ENCODE data around the gene GGA2. TPM values are rescaled to one million over a fixed set of nuclear protein-coding genes. Genes with fewer than 3 reads are reported as not detected.
"Not testable (repeated sequence)": the region's sequence is repeated elsewhere in the genome, so short reads cannot be mapped to it uniquely, and the experiment has no call there.

Gene GGA2
- total RNA-seq, 1 experiment from 2014 or later: 43.6 TPM

DNA sequence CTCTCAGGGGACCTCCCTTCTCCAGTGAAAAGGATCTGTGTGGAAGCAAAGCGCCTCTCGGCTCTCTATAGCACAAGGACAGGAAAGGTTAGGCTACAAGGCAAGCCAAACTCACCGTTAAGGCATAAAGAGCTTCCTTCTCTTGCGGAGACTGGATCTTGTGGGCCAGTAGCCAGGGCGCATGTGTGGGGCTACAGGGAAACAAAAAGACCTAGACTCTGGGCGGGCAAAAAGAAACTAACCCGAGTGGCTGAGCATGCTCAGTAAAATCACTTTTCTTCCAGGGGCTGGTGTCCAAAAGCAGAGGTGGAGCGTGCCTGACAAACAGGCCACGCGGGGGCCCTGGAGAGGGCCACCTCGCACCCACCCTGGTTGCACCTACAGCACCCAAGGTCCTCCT lies 16.1 kb downstream of the GGA2 start:
- in situ Hi-C loops (cut with HindIII; ENCODE audit: low pct_unique_long_range_greater_than_20kb, low sequenced_read_pairs): no loop called here
- no peak for DNase-seq (ENCODE audit: low read depth, low spot score)

DNA sequence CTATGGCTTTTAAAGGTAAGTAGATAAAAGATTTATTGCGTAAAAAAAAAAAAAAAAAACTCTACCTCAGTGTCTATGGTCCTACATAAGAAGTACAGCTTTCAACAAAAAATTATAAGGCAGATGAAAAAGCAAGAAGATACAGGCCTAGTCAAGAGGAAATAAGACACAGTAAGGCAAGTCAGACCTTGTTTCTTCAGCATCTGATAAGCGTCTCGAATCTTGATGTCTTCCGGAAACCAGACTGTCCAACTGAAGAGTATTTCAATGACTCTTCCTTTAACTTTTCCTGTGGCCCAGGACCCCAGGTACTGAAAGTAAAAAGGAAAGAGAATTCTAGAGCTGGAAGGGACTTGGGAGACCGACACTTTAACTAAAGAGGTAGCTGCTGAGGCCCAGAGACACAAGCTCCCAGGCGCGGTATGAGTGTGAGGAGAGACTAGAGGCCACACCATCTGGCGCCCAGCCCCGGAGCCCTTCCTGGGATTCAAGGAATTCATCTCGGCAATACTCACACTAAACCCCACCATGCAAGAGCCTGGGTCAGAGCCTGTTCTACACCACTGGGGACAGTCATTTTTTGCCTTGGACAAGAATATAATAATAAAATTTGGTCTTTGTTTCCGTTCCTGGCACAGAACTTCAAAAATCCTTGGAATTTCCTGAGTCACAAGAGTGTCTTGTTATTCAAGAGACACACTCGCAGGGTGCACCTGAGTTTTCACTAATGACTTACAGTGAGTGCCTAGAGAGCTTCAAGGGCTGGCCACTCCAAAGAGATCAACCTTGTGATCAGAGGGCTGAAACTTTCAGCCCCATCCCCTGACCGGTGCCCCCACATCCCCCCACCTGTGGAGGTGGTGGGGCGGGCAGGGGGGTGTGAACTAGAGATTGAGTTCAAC lies 18.6 kb downstream of the GGA2 start:
- DNase-seq (ENCODE audit: low read depth, low spot score): no peak
- in situ Hi-C loops (cut with HindIII; ENCODE audit: low pct_unique_long_range_greater_than_20kb, low sequenced_read_pairs): no loop called here

DNA sequence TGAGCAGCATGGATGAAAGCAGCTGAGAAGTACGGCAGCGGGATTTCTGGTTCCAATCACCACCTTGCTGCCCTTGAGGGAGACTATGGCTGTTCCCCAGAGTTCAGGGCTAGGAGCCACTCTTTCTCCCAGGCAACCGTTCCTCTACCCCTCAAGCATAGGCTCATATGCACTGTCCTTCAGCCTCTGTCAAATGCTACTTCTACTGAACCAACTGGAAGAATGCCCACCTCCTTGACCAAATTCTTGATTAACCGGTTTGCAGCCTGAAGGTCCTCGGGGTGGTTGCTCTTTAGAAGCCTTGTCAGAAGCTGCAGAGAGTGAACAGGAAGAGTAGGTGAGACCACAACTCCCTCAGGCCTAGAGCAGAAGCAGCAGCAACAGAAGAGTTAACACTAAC lies 23.8 kb downstream of the GGA2 start:
- DNase-seq (ENCODE audit: low read depth, low spot score): no peak
- in situ Hi-C loops (cut with HindIII; ENCODE audit: low pct_unique_long_range_greater_than_20kb, low sequenced_read_pairs): no loop called here

DNA sequence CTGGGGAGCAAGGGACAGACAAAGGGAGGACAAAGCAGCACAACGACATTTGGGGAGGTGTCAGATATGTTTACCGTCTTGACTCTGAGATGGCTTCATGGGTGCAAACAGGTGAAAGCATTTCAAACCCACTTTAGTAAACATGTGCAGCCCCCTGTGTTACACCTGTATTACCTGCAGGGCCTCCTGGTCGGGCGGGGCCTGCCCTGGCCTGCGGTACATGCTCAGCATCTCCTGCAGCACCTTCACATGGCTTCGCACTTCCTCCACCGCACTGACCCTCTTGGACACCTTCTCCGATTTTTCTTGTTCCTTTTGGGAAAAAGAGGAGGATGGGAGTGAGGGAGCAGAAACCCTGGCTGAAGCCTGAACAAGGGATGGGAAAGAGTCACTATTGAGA lies 24.5 kb downstream of the GGA2 start:
- in situ Hi-C loops (cut with HindIII; ENCODE audit: low pct_unique_long_range_greater_than_20kb, low sequenced_read_pairs): no loop called here
- no peak for DNase-seq (ENCODE audit: low read depth, low spot score)

DNA sequence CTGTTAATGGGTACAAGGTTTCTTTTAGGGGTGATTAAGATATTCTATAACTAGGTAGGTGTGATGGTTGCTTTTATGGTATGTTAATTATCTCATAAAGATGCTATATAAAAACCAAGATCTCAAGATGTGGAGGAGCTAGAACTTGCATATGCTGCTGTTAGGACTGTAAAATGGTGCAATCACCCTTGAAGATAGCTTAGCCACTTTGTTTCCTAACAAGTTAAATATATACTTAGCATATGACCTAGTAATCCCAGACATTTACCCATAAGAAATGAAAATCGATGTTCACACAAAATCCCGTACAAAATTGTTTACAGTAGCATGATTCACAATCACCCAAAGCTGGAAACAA lies 25.1 kb downstream of the GGA2 start:
- DNase-seq (ENCODE audit: low read depth, low spot score): no peak
- in situ Hi-C loops (cut with HindIII; ENCODE audit: low pct_unique_long_range_greater_than_20kb, low sequenced_read_pairs): no loop called here

DNA sequence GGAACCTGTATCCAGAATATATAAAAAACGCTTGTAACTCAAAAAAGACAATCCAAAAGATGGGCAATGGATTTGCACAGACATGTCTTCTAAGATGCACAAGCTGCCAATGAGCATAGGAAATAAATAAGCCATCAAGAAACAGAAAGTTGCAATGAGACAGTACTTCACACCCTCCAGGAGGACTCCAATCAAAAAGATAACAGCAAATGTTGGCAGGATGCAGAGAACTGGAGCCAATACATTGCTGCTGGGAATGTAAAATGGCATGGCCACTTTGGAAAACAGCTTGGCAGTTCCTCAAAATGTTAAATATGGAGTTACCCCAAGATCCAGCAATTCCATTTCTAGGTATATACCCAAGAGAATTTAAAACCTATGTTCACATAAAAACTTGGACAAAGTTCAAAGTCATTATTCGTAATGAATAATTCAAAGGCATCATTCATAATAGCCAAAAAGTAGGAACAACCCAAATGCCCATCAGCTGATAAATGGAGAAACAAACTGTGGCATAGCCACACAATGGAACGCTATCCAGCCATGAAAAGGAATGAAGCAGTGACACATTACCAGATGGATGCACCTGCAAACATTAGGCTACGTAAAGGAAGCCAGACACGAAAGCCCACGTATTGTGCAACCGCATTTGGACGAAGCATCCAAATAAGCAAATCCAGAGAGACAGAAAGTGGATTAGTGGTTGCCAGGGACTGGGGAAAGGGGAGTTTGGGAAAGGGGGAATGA lies 25.6 kb downstream of the GGA2 start:
- no peak for DNase-seq (ENCODE audit: low read depth, low spot score)
- in situ Hi-C loops (cut with HindIII; ENCODE audit: low pct_unique_long_range_greater_than_20kb, low sequenced_read_pairs): no loop called here

DNA sequence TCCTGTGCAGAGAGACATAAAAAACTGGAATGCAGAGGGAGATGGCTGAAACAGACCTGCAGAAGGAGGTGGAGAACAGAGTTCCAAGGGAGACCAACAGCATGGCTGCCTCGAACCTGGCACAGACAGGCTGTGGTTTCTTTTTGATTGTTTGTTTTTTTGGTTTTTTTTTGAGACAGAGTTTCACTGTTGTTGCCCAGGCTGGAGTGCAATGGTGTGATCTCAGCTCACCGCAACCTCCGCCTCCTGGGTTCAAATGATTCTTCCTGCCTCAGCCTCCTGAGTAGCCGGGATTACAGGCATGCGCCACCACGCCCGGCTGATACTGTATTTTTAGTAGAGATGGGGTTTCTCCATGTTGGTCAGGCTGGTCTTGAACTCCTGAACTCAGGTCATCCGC lies 26.8 kb downstream of the GGA2 start:
- DNase-seq (ENCODE audit: low read depth, low spot score); in situ Hi-C loops (cut with HindIII; ENCODE audit: low pct_unique_long_range_greater_than_20kb, low sequenced_read_pairs): not testable (repeated sequence)

DNA sequence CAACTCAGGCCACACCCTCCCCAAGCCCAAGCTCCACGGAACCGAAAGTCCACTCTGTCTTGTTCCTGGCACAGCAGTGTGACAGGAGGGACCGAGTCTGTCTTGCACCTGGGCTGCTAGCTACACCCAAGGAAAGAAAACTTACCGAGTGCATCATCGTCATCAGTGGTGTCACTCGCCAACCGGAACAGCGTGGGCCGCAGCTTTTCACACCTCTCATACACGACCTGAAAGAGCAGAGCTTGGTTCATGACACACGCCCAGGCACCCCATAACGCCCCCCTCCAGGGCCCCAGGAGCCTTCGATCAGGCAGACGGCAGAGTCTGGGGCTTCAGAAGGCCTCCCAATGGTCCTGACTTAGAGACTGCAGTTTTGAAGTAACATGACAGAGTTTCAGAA lies 27.5 kb downstream of the GGA2 start:
- no peak for DNase-seq (ENCODE audit: low read depth, low spot score)
- in situ Hi-C loops (cut with HindIII; ENCODE audit: low pct_unique_long_range_greater_than_20kb, low sequenced_read_pairs): no loop called here

DNA sequence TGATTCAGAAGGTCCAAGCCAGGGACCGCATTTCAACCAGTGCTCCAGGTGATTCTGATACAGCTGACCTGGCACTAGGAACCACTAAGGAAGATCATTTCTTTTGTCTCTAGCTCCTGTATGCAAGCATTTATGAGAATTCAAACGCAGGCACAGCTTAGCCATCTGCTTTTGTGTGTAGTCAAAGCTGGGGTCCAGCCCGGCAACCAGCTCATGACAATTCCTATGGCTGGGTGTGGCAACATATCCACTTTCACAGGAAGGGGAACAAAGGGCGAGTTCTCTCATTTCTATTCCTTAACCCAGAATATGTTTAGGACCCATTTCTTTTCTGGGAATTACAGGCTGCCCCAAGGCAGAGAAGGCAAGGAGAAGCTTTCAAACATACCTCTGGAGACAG lies 30.0 kb downstream of the GGA2 start:
- in situ Hi-C loops (cut with HindIII; ENCODE audit: low pct_unique_long_range_greater_than_20kb, low sequenced_read_pairs): no loop called here
- no peak for DNase-seq (ENCODE audit: low read depth, low spot score)

DNA sequence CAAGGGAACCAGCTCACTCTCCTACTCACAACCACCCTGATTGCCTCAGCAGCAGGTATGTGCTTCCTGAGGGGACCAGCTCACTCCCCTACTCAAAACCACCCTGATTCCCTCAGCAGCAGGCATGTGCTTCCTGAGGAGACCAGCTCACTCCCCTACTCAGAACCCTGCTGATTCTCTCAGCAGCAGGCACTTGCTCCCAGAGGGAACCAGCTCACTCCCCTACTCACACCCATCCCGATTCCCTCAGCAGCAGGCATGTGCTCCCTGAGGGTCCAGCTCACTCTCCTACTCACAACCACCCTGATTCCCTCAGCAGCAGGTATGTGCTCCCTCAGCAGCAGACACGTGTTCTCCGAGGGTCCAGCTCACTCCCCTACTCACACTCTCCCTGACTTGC lies 31.2 kb downstream of the GGA2 start:
- DNase-seq (ENCODE audit: low read depth, low spot score): no peak
- in situ Hi-C loops (cut with HindIII; ENCODE audit: low pct_unique_long_range_greater_than_20kb, low sequenced_read_pairs): no loop called here

DNA sequence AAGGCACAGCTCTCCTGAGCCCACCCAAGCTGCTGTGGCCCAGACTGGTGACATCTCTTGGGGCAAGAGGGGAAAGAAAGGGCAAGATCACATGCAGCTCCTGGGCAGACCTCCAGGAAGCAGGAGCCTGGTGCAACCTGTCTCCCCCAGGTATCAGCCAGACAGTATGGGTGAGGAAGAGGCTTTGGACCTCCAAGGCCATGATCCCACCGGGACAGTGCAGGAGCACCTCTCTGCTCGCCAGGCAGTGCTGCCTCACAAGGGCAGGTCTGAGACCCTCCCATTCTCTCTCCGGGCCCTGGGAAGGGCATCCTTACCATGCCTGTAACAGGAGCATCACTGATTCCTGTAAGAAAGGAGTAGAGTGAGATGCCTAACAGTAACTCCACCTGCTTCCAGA lies 31.7 kb downstream of the GGA2 start:
- in situ Hi-C loops (cut with HindIII; ENCODE audit: low pct_unique_long_range_greater_than_20kb, low sequenced_read_pairs): no loop called here
- no peak for DNase-seq (ENCODE audit: low read depth, low spot score)

DNA sequence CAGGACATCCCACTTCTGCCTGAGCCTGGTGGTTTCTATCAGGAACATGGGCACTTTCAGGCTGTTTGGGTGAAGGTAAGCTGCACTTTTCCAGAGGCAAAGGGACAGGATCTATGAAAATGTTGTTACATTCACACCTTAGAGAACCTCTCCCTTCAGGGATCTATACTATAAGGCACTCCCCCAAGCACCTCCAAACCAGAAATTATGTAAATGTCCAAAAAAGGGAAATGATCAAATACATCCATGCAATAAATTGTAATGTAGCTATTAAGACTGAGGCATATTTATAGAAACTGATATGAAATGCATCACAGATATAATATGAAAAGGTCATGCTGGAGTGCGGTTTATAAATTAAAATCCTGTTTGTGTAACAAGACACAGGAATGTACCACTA lies 34.0 kb downstream of the GGA2 start:
- in situ Hi-C loops (cut with HindIII; ENCODE audit: low pct_unique_long_range_greater_than_20kb, low sequenced_read_pairs): no loop called here
- DNase-seq (ENCODE audit: low read depth, low spot score): no peak

DNA sequence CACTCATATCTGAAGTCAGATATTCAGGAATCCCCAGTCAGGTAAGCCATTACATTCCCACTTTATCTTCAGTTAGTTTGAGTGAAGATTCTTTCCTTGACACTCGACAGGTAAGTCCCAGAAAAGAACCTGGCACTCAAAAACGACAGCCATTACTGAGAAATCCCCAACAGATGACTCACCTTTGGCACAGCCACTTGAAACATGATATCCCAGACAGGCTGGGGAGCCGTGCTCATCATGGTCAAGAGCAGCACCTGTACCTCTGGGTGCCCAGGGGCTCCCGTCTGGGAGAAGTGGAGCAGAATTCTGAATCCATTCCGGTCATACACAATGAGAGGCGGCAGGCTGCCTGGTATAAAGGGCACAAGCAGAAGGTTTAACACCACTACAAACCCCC lies 40.5 kb downstream of the GGA2 start:
- in situ Hi-C loops (cut with HindIII; ENCODE audit: low pct_unique_long_range_greater_than_20kb, low sequenced_read_pairs): no loop called here
- DNase-seq (ENCODE audit: low read depth, low spot score): no peak

DNA sequence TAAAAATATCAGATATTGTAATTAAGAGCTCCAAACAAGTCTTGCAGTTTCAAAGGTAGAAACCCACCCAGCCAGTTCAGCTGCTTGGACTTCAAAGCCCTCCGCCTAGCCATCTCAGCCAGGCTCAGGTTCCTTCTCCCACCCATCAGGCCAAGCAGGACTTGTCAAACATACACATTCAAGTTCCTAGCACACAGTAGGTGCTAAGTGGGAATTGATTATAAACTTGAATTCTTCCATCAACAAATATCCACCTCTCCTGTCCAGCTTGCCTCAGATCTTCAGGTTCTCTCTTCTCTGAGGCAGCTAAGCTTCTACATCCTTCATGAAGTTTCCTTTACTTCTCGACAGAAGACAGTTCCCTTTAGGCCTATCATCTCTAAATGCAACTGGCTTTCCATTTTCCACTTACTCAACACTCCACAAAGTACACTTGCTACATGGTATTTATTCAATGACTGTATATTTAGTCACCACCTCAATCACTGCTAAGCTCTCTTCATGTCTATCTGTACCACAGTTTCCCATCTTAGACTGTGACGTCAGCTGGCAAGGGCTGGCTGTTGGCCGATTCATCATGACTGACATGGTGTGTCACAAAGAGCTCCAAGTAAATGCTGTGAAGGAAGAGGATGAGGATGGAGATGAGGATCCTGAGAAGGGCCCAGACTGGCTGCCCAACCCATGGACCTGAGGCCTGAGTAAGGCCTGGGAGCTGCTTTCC lies 44.0 kb downstream of the GGA2 start:
- in situ Hi-C loops (cut with HindIII; ENCODE audit: low pct_unique_long_range_greater_than_20kb, low sequenced_read_pairs): no loop called here
- DNase-seq (ENCODE audit: low read depth, low spot score): no peak

DNA sequence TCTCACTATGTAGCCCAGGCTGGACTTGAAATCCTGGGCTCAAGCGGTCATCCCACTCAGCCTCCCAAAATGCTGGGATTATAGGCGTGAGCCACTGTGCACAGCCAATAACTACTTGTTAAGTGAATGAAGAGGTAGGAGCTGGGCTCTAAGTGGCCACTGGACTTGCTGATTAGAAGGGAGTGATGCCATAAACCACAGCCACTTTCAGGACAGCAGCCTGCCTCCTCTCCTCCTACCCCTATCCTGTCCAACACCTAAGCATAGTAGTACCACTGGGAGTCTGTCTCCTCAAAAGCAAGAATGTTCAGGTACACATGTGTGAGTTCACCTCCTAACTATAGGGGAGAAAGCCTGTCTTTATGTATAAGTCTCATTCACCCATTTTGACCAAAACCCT lies 45.1 kb downstream of the GGA2 start:
- DNase-seq (ENCODE audit: low read depth, low spot score): no peak
- in situ Hi-C loops (cut with HindIII; ENCODE audit: low pct_unique_long_range_greater_than_20kb, low sequenced_read_pairs): no loop called here

DNA sequence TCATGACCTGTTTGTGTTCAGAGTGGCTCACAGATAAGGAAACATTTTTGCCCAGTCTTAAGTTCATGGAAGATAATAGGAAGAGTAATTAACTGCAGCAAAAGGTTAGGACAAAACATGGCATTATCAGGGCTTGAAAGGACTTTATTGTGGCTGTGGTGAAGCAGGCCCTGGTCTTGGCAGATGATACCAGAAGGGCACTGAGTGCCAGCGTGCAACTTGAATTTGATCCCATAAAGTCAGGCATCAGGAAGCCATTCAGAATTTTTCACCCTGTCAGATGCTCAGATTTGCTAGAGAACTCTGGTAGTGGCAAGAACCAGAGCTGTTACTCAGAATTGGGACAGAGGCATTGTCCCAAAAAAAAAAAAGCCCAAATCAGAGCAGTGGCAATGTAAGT lies 46.1 kb downstream of the GGA2 start:
- in situ Hi-C loops (cut with HindIII; ENCODE audit: low pct_unique_long_range_greater_than_20kb, low sequenced_read_pairs): no loop called here
- peak; percentile 42 for DNase-seq (ENCODE audit: low read depth, low spot score)

DNA sequence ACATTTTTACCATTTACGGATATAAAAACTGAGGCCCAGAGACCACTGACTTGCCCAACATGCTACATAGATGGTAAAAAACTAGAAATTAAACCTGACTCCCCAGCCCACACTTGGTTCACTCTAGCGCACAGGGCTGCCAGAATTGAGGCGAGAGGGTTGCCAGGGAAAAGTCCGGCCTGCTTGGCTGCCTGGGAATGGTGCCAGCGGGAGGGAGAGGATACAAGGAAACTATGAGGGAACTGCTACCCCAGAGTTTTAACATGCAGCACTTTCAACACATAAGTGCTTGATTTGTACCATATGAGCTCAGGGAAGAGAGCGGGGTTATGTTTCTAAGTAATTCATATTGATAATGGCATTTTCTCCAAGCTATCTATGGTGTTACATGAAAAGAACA lies 47.3 kb downstream of the GGA2 start:
- DNase-seq (ENCODE audit: low read depth, low spot score); in situ Hi-C loops (cut with HindIII; ENCODE audit: low pct_unique_long_range_greater_than_20kb, low sequenced_read_pairs): not testable (repeated sequence)

DNA sequence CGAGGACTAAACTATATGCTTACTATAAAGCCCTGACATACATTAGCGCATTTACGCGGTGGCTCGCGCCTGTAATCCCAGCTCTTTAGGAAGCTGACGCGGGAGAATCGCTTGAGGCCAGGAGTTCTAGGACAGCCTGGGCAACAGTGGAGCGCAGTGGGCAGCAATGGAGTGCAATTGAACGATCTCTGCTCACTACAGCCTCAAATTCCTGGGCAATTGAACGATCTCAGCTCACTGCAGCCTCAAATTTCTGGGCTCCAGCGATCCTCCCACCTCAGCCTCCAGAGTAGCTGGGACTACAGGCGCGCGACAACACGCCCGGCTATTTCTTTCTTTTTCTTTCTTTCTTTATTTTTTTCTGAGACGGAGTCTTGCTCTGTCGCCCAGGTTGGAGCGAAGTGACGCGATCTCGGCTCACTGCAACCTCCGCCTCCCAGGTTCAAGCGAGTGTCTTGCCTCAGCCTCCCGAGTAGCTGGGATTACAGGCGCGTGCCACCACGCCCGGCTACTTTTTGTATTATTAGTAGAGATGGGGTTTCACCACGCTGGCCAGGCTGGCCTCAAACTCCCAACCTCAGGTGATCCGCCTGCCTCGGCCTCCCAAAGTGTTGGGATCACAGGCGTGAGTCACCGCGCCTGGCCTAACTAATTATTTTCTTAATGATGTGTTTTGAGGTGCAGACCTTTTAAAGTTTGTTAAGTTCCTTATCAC lies 56.8 kb downstream of the GGA2 start:
- in situ Hi-C loops (cut with HindIII; ENCODE audit: low pct_unique_long_range_greater_than_20kb, low sequenced_read_pairs): no loop called here
- no peak for DNase-seq (ENCODE audit: low read depth, low spot score)
